H9 (cell line): ENCODE measurements around the gene MAN2C1. TPM values are rescaled to one million over a fixed set of nuclear protein-coding genes. Genes with fewer than 3 reads are reported as not detected.
"Not testable (repeated sequence)": the region's sequence is repeated elsewhere in the genome, so short reads cannot be mapped to it uniquely, and the experiment has no call there.

Experiments used
- DNase-seq: peaks from one replicate; pipeline ENCODE4 v3.0.0-alpha.2; 2017
- H2AFZ ChIP-seq: one replicate; pipeline ENCODE4 v1.6.1; 2013; ENCODE audit warnings: mild to moderate bottlenecking, low read length, control low read depth, moderate library complexity
- H2AK5ac ChIP-seq: 2 replicates; pipeline ENCODE4 v1.6.1; 2013; ENCODE audit warnings: low read length, control low read depth, mixed read lengths; ENCODE audit not compliant: insufficient read length
- H2BK120ac ChIP-seq: one replicate; pipeline ENCODE4 v1.6.1; 2013; ENCODE audit warnings: low read depth, mild to moderate bottlenecking, low read length, control low read depth, inconsistent platforms; ENCODE audit not compliant: poor library complexity, severe bottlenecking
- H2BK12ac ChIP-seq: 2 replicates; pipeline ENCODE4 v1.6.1; 2013; ENCODE audit warnings: low read length, control low read depth, mixed read lengths, low read depth; ENCODE audit not compliant: insufficient read length
- H2BK15ac ChIP-seq: 2 replicates; pipeline ENCODE4 v1.6.1; 2013; ENCODE audit warnings: low read depth, low read length, control low read depth
- H2BK20ac ChIP-seq: one replicate; pipeline ENCODE4 v1.6.1; 2013; ENCODE audit warnings: low read depth, mild to moderate bottlenecking, low read length, control low read depth, inconsistent platforms; ENCODE audit not compliant: poor library complexity, severe bottlenecking
- H2BK5ac ChIP-seq: 2 replicates; pipeline ENCODE4 v1.6.1; 2013; ENCODE audit warnings: low read length, control low read depth, mixed read lengths; ENCODE audit not compliant: insufficient read length
- H3K14ac ChIP-seq: 2 replicates; pipeline ENCODE4 v1.6.1; 2013; ENCODE audit warnings: low read length, control low read depth; ENCODE audit not compliant: insufficient read depth
- H3K18ac ChIP-seq: 2 replicates; pipeline ENCODE4 v1.6.1; 2013; ENCODE audit warnings: low read depth, mild to moderate bottlenecking, mixed read lengths, low read length, control low read depth; ENCODE audit not compliant: insufficient read length
- H3K23ac ChIP-seq: 2 replicates; pipeline ENCODE4 v1.6.1; 2013; ENCODE audit warnings: low read length, control low read depth, mixed read lengths, low read depth; ENCODE audit not compliant: insufficient read length
- H3K23me2 ChIP-seq: 2 replicates; pipeline ENCODE4 v1.6.1; 2013; ENCODE audit warnings: low read depth, mild to moderate bottlenecking, mixed read lengths, low read length, control low read depth; ENCODE audit not compliant: insufficient read length, poor library complexity, severe bottlenecking
- H3K27ac ChIP-seq: 2 replicates; pipeline ENCODE4 v1.5.1; 2013; ENCODE audit warnings: low read length, control low read depth, mixed read lengths, low read depth; ENCODE audit not compliant: insufficient read length
- H3K27me3 ChIP-seq: 2 replicates; pipeline ENCODE4 v1.6.1; 2013; ENCODE audit warnings: low read length, control low read depth, inconsistent platforms; ENCODE audit not compliant: insufficient read depth
- H3K4ac ChIP-seq: 2 replicates; pipeline ENCODE4 v1.6.1; 2013; ENCODE audit warnings: low read depth, mild to moderate bottlenecking, control low read depth, inconsistent platforms, low read length, moderate library complexity
- H3K4me1 ChIP-seq: 2 replicates; pipeline ENCODE4 v1.6.1; 2013; ENCODE audit warnings: low read length, control low read depth, inconsistent platforms; ENCODE audit not compliant: insufficient read depth
- H3K4me2 ChIP-seq: 2 replicates; pipeline ENCODE4 v1.6.1; 2013; ENCODE audit warnings: low read length, control low read depth, mixed read lengths; ENCODE audit not compliant: insufficient read length, insufficient read depth
- H3K56ac ChIP-seq: 2 replicates; pipeline ENCODE4 v1.6.1; 2013; ENCODE audit warnings: low read depth, mild to moderate bottlenecking, mixed read lengths, low read length, control low read depth; ENCODE audit not compliant: insufficient read length
- H3K79me1 ChIP-seq: 2 replicates; pipeline ENCODE4 v1.6.1; 2013; ENCODE audit warnings: low read depth, mild to moderate bottlenecking, moderate library complexity, low read length, control low read depth, inconsistent platforms; ENCODE audit not compliant: insufficient read depth, poor library complexity, severe bottlenecking
- H3K79me2 ChIP-seq: 2 replicates; pipeline ENCODE4 v1.6.1; 2013; ENCODE audit warnings: low read length, control low read depth, inconsistent platforms; ENCODE audit not compliant: insufficient read depth
- H3K9ac ChIP-seq: 2 replicates; pipeline ENCODE4 v1.6.1; 2013; ENCODE audit warnings: low read length, control low read depth, mixed read lengths; ENCODE audit not compliant: insufficient read length; ENCODE audit errors: extremely low read depth
- H3K9me3 ChIP-seq: one replicate; pipeline ENCODE4 v1.6.1; 2013; ENCODE audit warnings: low read depth, low read length, inconsistent platforms; ENCODE audit not compliant: control insufficient read depth
- H3T11ph ChIP-seq: one replicate; pipeline ENCODE4 v1.6.1; 2013; ENCODE audit warnings: mild to moderate bottlenecking, low read length, control low read depth, inconsistent platforms
- H4K20me1 ChIP-seq: one replicate; pipeline ENCODE4 v1.6.1; 2013; ENCODE audit not compliant: control insufficient read depth, insufficient read length, insufficient read depth
- H4K5ac ChIP-seq: 2 replicates; pipeline ENCODE4 v1.6.1; 2013; ENCODE audit warnings: low read depth, mild to moderate bottlenecking, mixed read lengths, low read length, control low read depth; ENCODE audit not compliant: insufficient read length
- H4K8ac ChIP-seq: replicated peaks from 2 replicates; pipeline ENCODE4 v1.6.1; 2013; ENCODE audit warnings: low read length, control low read depth, mixed read lengths, low read depth; ENCODE audit not compliant: insufficient read length
- H4K91ac ChIP-seq: 2 replicates; pipeline ENCODE4 v1.6.1; 2013; ENCODE audit warnings: low read depth, mild to moderate bottlenecking, moderate library complexity, mixed read lengths, low read length, control low read depth; ENCODE audit not compliant: insufficient read length
- H3K27ac Mint-ChIP-seq, 3 experiments: 2 replicates in 2 of 3; 3 replicates in 1 of 3; pipeline ENCODE4 v1.8.0; 2020 to 2021; ENCODE audit warnings: mixed read lengths in 3 of 3, mild to moderate bottlenecking in 1 of 3, moderate library complexity in 1 of 3
- H3K27me3 Mint-ChIP-seq: 2 replicates; pipeline ENCODE4 v1.8.0; 2021; ENCODE audit warnings: low read depth, mild to moderate bottlenecking, moderate library complexity, mixed read lengths
- H3K36me3 Mint-ChIP-seq, 3 experiments: 2 replicates in 2 of 3; 3 replicates in 1 of 3; pipeline ENCODE4 v1.8.0; 2020 to 2021; ENCODE audit warnings: low read depth in 3 of 3, mixed read lengths in 3 of 3; ENCODE audit not compliant: insufficient read depth in 1 of 3
- H3K4me1 Mint-ChIP-seq, 2 experiments: 2 replicates each; pipeline ENCODE4 v1.8.0; 2020; ENCODE audit warnings: mixed read lengths in 2 of 2
- H3K4me3 Mint-ChIP-seq, 2 experiments: 2 replicates in 1 of 2; 3 replicates in 1 of 2; pipeline ENCODE4 v1.8.0; 2020 to 2021; ENCODE audit warnings: mild to moderate bottlenecking in 2 of 2, mixed read lengths in 2 of 2, moderate library complexity in 1 of 2
- H3K9me3 Mint-ChIP-seq, 2 experiments: 2 replicates in 1 of 2; 3 replicates in 1 of 2; pipeline ENCODE4 v1.8.0; 2020; ENCODE audit warnings: mild to moderate bottlenecking in 2 of 2, mixed read lengths in 2 of 2, moderate library complexity in 1 of 2
- WGBS: extraction: QIAGEN DNeasy Blood & Tissue Kit; methylation state at CpG from one replicate; pipeline ENCODE4 v1.1.7; 2013; ENCODE audit warnings: missing lambda C conversion rate, low lambda C conversion rate, mixed read lengths; ENCODE audit not compliant: insufficient read length; ENCODE audit errors: extremely low coverage; 5-methylcytosine and 5-hydroxymethylcytosine counted together
- total RNA-seq: library from RNA; stranded (reverse); gene quantifications from 2 replicates; pipeline ENCODE4 v1.2.1, GENCODE V29; 2021

The MAN2C1 gene
- total RNA-seq, 1 experiment from 2014 or later: 112 TPM

- not testable (repeated sequence) for DNase-seq, H3K27me3 ChIP-seq, H3K14ac ChIP-seq, H2BK120ac ChIP-seq, H3K23me2 ChIP-seq, H3K4ac ChIP-seq, H3K4me3 Mint-ChIP-seq, H2BK20ac ChIP-seq, H4K5ac ChIP-seq, H4K91ac ChIP-seq, H2BK12ac ChIP-seq, H3K4me2 ChIP-seq, H3K23ac ChIP-seq, H4K8ac ChIP-seq, H3K9me3 ChIP-seq, H2AK5ac ChIP-seq, H3K4me1 ChIP-seq, H2BK5ac ChIP-seq, H3T11ph ChIP-seq, H3K36me3 Mint-ChIP-seq, H3K27me3 Mint-ChIP-seq, H3K27ac Mint-ChIP-seq, H3K79me1 ChIP-seq, H3K9ac ChIP-seq, H3K56ac ChIP-seq, H2AFZ ChIP-seq, H3K79me2 ChIP-seq, H4K20me1 ChIP-seq, H2BK15ac ChIP-seq, H3K18ac ChIP-seq, H3K9me3 Mint-ChIP-seq, H3K27ac ChIP-seq
- whole genome bisulfite sequencing: no CpG with 5 or more reads among the region's 7 CpGs
- H3K4me1 Mint-ChIP-seq: peaks cover 12 to 14% of the 10 kb centered on the region in 2 experiments
Measured at GRCh38 chr15:75332093-75332492, 36.3 kb downstream of the MAN2C1 start.
